HepG2 (cell line): ENCODE results near the gene MBTPS1. TPM values are rescaled to one million over a fixed set of nuclear protein-coding genes. Genes with fewer than 3 reads are reported as not detected.

Experiments used
- ATAD3A ChIP-seq: sonication (generic); formaldehyde crosslinking; IDR thresholded peaks from 2 replicates; pipeline ENCODE4 v1.4.0; 2020; ENCODE audit warnings: missing genetic modification reagents
- GATAD1 ChIP-seq: IDR thresholded peaks from 2 replicates; pipeline ENCODE4 v1.6.1; 2016; ENCODE audit warnings: missing genetic modification reagents, missing compliant biosample characterization
- RARG ChIP-seq: sonication (generic); formaldehyde crosslinking; IDR thresholded peaks from 2 replicates; pipeline ENCODE4 v1.4.0; 2020; ENCODE audit warnings: low read depth, mild to moderate bottlenecking, missing genetic modification reagents
- ZNF232 ChIP-seq: sonication (generic); formaldehyde crosslinking; IDR thresholded peaks from 2 replicates; pipeline ENCODE4 v1.4.0; 2020; ENCODE audit warnings: missing genetic modification reagents, borderline replicate concordance
- ZNF253 ChIP-seq: sonication (generic); formaldehyde crosslinking; IDR thresholded peaks from 2 replicates; pipeline ENCODE4 v1.8.0; 2022; ENCODE audit warnings: mild to moderate bottlenecking, missing genetic modification reagents, borderline replicate concordance
- ZNF691 ChIP-seq: sonication (generic); formaldehyde crosslinking; IDR thresholded peaks from 2 replicates; pipeline ENCODE4 v1.4.0; 2020; ENCODE audit warnings: missing genetic modification reagents, low read depth, mild to moderate bottlenecking, borderline replicate concordance
- ZNF710 ChIP-seq: sonication (generic); formaldehyde crosslinking; IDR thresholded peaks from 2 replicates; pipeline ENCODE4 v1.5.0; 2020; ENCODE audit warnings: mild to moderate bottlenecking, missing genetic modification reagents, borderline replicate concordance
- ZNF878 ChIP-seq: sonication (generic); formaldehyde crosslinking; IDR thresholded peaks from 2 replicates; pipeline ENCODE4 v1.8.1; 2023; ENCODE audit warnings: mild to moderate bottlenecking, missing genetic modification reagents, moderate library complexity
- polyA plus RNA-seq, 8 experiments: library from polyadenylated mRNA; depleted of rRNA in 3 of 8; stranded (reverse) in 7 of 8; unstranded in 1 of 8; fragments of >200 nt; fragmentation: Illumina TruSeq in 4 of 8; extraction: Trizol in 4 of 8; gene quantifications; 2 replicates each; pipeline versions ENCODE4 v1.2.1 to v1.2.3, GENCODE V29; 2011 to 2016; ENCODE audit warnings: low read depth in 4 of 8, missing spikeins in 1 of 8, mixed read lengths in 1 of 8; ENCODE audit not compliant: insufficient read depth in 1 of 8
- total RNA-seq, 5 experiments: library from RNA; depleted of rRNA; stranded (reverse); fragments of >200 nt; fragmentation: Illumina TruSeq; extraction: Trizol; gene quantifications; 2 replicates each; pipeline ENCODE4 v1.2.3, GENCODE V29; 2016; ENCODE audit warnings: low read depth in 1 of 5
- TF ChIP-seq, protein P1 (sequence below): sonication (generic); IDR thresholded peaks from 2 replicates; pipeline ENCODE4 v1.6.1; 2016; ENCODE audit warnings: low read depth, borderline replicate concordance

The MBTPS1 gene
- total and polyA plus RNA-seq, 2 of the 13 experiments (the other 11 are each of a cell fraction or from before 2014, with no cell fraction given) = 56.7 to 91.3 TPM

GRCh38 chr16:84139628-84140258, 23.0 kb upstream of the MBTPS1 start (continued):
- no peak for TF ChIP-seq RARG (CRISPR knock-in tag)
- TF ChIP-seq ZNF878 = 0 out of 2 replicates have a peak, but pooled peaks have one; percentile 1
- TF ChIP-seq ATAD3A (CRISPR knock-in tag) = no peak
- TF ChIP-seq, protein P1, sequence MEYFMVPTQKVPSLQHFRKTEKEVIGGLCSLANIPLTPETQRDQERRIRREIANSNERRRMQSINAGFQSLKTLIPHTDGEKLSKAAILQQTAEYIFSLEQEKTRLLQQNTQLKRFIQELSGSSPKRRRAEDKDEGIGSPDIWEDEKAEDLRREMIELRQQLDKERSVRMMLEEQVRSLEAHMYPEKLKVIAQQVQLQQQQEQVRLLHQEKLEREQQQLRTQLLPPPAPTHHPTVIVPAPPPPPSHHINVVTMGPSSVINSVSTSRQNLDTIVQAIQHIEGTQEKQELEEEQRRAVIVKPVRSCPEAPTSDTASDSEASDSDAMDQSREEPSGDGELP = no peak
- 0 out of 2 replicates have a peak, but pooled peaks have one; percentile 14 for TF ChIP-seq ZNF710 (CRISPR knock-in tag)
- TF ChIP-seq ZNF253 (CRISPR knock-in tag) = no peak
- 0 out of 2 replicates have a peak, but pooled peaks have one; percentile 32 for TF ChIP-seq ZNF232 (CRISPR knock-in tag)
- no peak for TF ChIP-seq ZNF691
- no peak for TF ChIP-seq GATAD1 (CRISPR knock-in tag)
